Mesendoderm (in vitro differentiated cells): ENCODE results near the gene ARHGEF9.
A peak's percentile ranks its signal among the peaks of the same experiment; 100 is the strongest.

Experiments used
- DNase-seq: peaks from one replicate; pipeline ENCODE4 v3.0.0; 2013
- H2AK5ac ChIP-seq: 2 replicates; pipeline ENCODE4 v1.6.1; 2013; ENCODE audit warnings: low read length, inconsistent platforms
- H2BK120ac ChIP-seq: 2 replicates; pipeline ENCODE4 v1.6.1; 2013; ENCODE audit warnings: low read depth, mild to moderate bottlenecking, low read length, moderate library complexity, mixed read lengths
- H2BK15ac ChIP-seq: replicated peaks from 2 replicates; pipeline ENCODE4 v1.6.1; 2013; ENCODE audit warnings: low read depth, mild to moderate bottlenecking, moderate library complexity
- H2BK5ac ChIP-seq: 2 replicates; pipeline ENCODE4 v1.6.1; 2013; ENCODE audit warnings: low read length, inconsistent platforms
- H3K18ac ChIP-seq: 2 replicates; pipeline ENCODE4 v1.6.1; 2013; ENCODE audit warnings: mild to moderate bottlenecking, low read length, mixed read lengths
- H3K23ac ChIP-seq: one replicate; pipeline ENCODE4 v1.6.1; 2013; ENCODE audit warnings: low read length
- H3K27ac ChIP-seq: 2 replicates; pipeline ENCODE4 v1.5.1; 2013; ENCODE audit warnings: low read depth, mild to moderate bottlenecking, inconsistent platforms, low read length, moderate library complexity
- H3K27me3 ChIP-seq: 2 replicates; pipeline ENCODE4 v1.6.1; 2013; ENCODE audit warnings: low read length, control low read depth, mild to moderate bottlenecking, inconsistent platforms; ENCODE audit not compliant: insufficient read depth, poor library complexity
- H3K36me3 ChIP-seq: 2 replicates; pipeline ENCODE4 v1.6.1; 2013; ENCODE audit warnings: low read length, inconsistent platforms; ENCODE audit not compliant: control insufficient read depth, insufficient read depth
- H3K4ac ChIP-seq: one replicate; pipeline ENCODE4 v1.6.1; 2013; ENCODE audit warnings: low read depth, mild to moderate bottlenecking, low read length, moderate library complexity
- H3K4me1 ChIP-seq: 2 replicates; pipeline ENCODE4 v1.6.1; 2013; ENCODE audit warnings: low read depth, low read length, inconsistent platforms; ENCODE audit not compliant: control insufficient read depth
- H3K4me2 ChIP-seq: 2 replicates; pipeline ENCODE4 v1.6.1; 2013; ENCODE audit warnings: low read length
- H3K4me3 ChIP-seq: 2 replicates; pipeline ENCODE4 v1.5.1; 2013; ENCODE audit warnings: mild to moderate bottlenecking, low read length
- H3K56ac ChIP-seq: one replicate; pipeline ENCODE4 v1.6.1; 2013; ENCODE audit warnings: low read length
- H3K79me1 ChIP-seq: 2 replicates; pipeline ENCODE4 v1.6.1; 2013; ENCODE audit warnings: low read length, inconsistent platforms
- H3K79me2 ChIP-seq: 2 replicates; pipeline ENCODE4 v1.6.1; 2013; ENCODE audit warnings: mild to moderate bottlenecking, low read length; ENCODE audit not compliant: control insufficient read depth, insufficient read depth
- H3K9ac ChIP-seq: 2 replicates; pipeline ENCODE4 v1.6.1; 2013; ENCODE audit warnings: low read length, inconsistent platforms
- H4K5ac ChIP-seq: one replicate; pipeline ENCODE4 v1.6.1; 2013; ENCODE audit warnings: low read length
- H4K8ac ChIP-seq: one replicate; pipeline ENCODE4 v1.6.1; 2013; ENCODE audit warnings: low read depth, mild to moderate bottlenecking, control low read depth, low read length, moderate library complexity
- WGBS: extraction: QIAGEN DNeasy Blood & Tissue Kit; methylation state at CpG from one replicate; pipeline ENCODE4 v1.1.7; 2013; ENCODE audit warnings: low lambda C conversion rate, missing lambda C conversion rate; ENCODE audit not compliant: insufficient coverage; ENCODE audit errors: extremely low coverage; 5-methylcytosine and 5-hydroxymethylcytosine counted together

The ARHGEF9 gene

DNA sequence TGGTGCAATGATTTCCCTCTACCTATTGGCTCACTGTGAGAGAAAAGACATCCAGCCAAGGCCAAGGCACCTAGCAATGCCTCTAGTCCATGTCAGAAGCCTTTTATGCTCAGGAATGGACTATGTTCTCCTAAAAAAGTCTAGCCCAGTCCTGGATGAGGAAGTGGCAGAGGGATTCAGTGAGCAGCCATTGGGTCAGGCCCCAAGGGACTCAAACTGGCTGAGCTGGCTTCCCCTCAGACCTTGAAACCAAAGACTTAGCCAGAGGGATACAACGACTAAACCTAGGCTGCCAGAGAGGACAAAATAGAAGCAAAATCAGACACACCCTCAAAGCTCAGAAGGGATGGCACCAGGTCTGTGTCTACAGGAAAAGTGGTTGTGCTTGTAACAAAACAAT, 49.1 kb downstream of the ARHGEF9 start:
- no peaks in the 10 kb centered on the region for H3K27me3 ChIP-seq
- H3K9ac ChIP-seq = no peak overlapping the region
- H2BK5ac ChIP-seq = no peak overlapping the region
- H3K56ac ChIP-seq = no peak overlapping the region
- no peaks in the 10 kb centered on the region for H3K4me1 ChIP-seq
- H3K27ac ChIP-seq = no peak overlapping the region
- no peak overlapping the region for H4K8ac ChIP-seq
- no peaks in the 10 kb centered on the region for H3K36me3 ChIP-seq
- H3K4me2 ChIP-seq = no peak overlapping the region
- no peak overlapping the region for H3K23ac ChIP-seq
- no peak overlapping the region for H3K4ac ChIP-seq
- no peak overlapping the region for H2BK120ac ChIP-seq
- H3K79me1 ChIP-seq = no peaks in the 10 kb centered on the region
- WGBS = no CpG with 5 or more reads among the region's 1 CpG
- no peak overlapping the region for H2BK15ac ChIP-seq
- no peak for DNase-seq
- no peaks in the 10 kb centered on the region for H3K79me2 ChIP-seq
- no peak overlapping the region for H4K5ac ChIP-seq
- H2AK5ac ChIP-seq = no peak overlapping the region
- H3K18ac ChIP-seq = no peak overlapping the region
- H3K4me3 ChIP-seq = no peak overlapping the region

DNA sequence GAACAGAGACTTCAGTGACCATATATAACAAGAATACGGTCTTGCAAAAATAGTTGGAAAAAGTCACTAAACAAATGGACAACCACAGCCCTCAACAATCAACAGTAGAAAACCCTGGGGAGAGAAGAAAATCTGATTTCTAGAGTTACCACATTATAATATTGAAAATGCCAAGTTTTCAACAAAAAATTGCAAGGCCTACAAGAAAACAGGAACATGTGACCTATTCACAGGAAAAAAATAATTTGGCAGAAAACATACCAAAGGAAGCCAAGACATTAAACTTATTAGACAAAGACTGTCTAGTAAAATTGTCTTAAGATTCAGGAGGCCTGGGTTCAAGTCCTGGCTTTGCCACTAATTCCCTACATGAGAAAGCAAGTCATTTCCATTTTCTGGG, 64.7 kb downstream of the ARHGEF9 start:
- H2AK5ac ChIP-seq = no peak overlapping the region
- H2BK5ac ChIP-seq = no peak overlapping the region
- H3K27me3 ChIP-seq = no peaks in the 10 kb centered on the region
- no peaks in the 10 kb centered on the region for H3K36me3 ChIP-seq
- no peaks in the 10 kb centered on the region for H3K79me2 ChIP-seq
- no peak overlapping the region for H3K4me3 ChIP-seq
- H3K4ac ChIP-seq = no peak overlapping the region
- H3K4me1 ChIP-seq = no peaks in the 10 kb centered on the region
- no peak overlapping the region for H3K18ac ChIP-seq
- H3K56ac ChIP-seq = no peak overlapping the region
- no peak overlapping the region for H2BK15ac ChIP-seq
- no peak overlapping the region for H3K4me2 ChIP-seq
- no peak overlapping the region for H3K9ac ChIP-seq
- DNase-seq = no peak
- no peak overlapping the region for H4K5ac ChIP-seq
- no CpG with 5 or more reads among the region's 1 CpG for WGBS
- H3K23ac ChIP-seq = no peak overlapping the region
- no peaks in the 10 kb centered on the region for H3K79me1 ChIP-seq
- no peak overlapping the region for H3K27ac ChIP-seq
- H2BK120ac ChIP-seq = no peak overlapping the region
- H4K8ac ChIP-seq = no peak overlapping the region

DNA sequence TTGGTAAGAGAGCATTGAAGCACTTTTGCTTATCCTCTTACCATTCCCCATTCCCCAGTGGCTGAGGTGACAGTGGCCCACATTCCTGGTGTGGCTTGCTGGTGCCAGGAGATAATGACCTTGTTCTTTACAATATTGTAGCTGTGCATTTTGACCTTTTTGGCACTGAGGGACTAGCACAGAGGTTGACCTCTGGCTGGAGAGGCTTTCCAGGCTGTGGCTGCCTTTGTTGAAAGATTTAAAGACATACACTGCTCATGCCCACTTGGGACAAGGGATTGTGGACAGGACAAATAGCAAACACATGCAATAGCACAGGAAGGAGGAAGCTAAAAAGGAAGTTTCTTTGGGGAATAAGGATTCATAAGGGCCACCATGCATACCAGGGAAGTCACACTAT, 65.4 kb downstream of the ARHGEF9 start:
- DNase-seq = no peak
- Histone ChIP-seq H4K5ac (no peak overlapping the region), H3K79me1 (no peaks in the 10 kb centered on the region), H4K8ac (no peak overlapping the region), H2BK120ac (no peak overlapping the region), H3K56ac (no peak overlapping the region), H3K36me3 (no peaks in the 10 kb centered on the region), H3K27me3 (no peaks in the 10 kb centered on the region), H3K23ac (no peak overlapping the region), H2AK5ac (no peak overlapping the region), H3K4ac (no peak overlapping the region), H3K9ac (no peak overlapping the region), H3K4me2 (no peak overlapping the region), H3K79me2 (no peaks in the 10 kb centered on the region), H2BK5ac (no peak overlapping the region), H2BK15ac (no peak overlapping the region), H3K18ac (no peak overlapping the region), H3K27ac (no peak overlapping the region), H3K4me3 (no peak overlapping the region), H3K4me1 (no peaks in the 10 kb centered on the region)

DNA sequence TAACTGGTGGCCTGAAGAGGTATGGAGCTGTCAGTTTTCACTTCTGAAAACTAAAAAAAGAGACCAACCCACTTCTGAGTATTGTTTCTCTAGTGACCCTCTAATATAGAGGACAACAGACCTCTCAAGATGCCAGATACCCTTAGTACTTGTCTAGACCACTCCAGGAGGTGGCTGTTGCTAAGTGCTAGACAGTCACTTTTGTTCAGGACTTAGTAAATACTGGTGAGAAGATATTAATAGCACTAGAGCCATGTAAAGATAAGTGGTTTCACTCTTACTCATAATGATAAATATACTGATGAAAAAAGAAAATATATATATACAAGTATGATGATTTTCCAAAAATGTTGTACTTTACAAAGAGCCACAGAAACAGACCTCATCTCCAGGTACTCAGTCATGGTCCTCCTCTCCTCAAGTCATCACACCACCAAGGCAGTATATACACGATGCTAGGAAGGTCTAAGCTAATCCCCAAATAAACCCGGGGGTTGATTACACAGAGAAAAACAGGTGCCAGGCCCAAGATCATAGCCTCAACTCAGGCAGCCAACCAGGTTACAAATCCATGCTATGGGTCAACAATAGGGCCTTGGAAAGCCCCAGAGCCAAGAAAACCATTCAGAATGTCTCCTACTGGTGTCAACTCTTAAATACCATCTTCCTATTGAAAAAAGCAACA, 66.9 kb downstream of the ARHGEF9 start:
- no CpG with 5 or more reads among the region's 2 CpGs for WGBS
- H3K36me3 ChIP-seq = no peaks in the 10 kb centered on the region

DNA sequence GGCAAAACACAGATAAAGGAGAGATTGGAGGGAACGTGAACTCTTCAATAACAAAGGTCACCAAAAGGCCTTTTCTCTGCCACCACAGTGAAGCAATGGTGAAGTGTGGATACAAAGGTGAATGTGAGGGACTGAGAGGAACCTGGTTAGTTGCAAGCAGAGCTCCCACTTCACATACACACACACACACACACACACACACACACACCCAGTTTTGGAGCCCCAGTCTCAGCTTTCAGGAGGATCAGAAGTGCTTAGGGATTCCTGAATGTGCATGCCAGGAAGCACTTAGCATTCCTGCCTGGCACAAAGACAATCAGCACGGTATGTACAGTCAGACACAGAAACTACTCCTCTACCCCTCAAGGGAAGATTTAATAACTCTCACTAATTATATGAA, 71.5 kb downstream of the ARHGEF9 start:
- H3K18ac ChIP-seq = no peak overlapping the region
- no peak overlapping the region for H3K4me2 ChIP-seq
- no peak overlapping the region for H2AK5ac ChIP-seq
- no peaks in the 10 kb centered on the region for H3K36me3 ChIP-seq
- WGBS = no CpG with 5 or more reads among the region's 2 CpGs
- no peak overlapping the region for H3K9ac ChIP-seq
- no peak overlapping the region for H3K23ac ChIP-seq
- no peak overlapping the region for H4K5ac ChIP-seq
- H3K79me1 ChIP-seq = no peaks in the 10 kb centered on the region
- H3K27me3 ChIP-seq = no peaks in the 10 kb centered on the region
- no peak overlapping the region for H4K8ac ChIP-seq
- H3K4me1 ChIP-seq = no peaks in the 10 kb centered on the region
- H2BK5ac ChIP-seq = no peak overlapping the region
- H3K27ac ChIP-seq = no peak overlapping the region
- no peak overlapping the region for H3K56ac ChIP-seq
- no peak overlapping the region for H3K4ac ChIP-seq
- H2BK120ac ChIP-seq = no peak overlapping the region
- H3K4me3 ChIP-seq = no peak overlapping the region
- peak; percentile 30 for DNase-seq
- no peaks in the 10 kb centered on the region for H3K79me2 ChIP-seq
- no peak overlapping the region for H2BK15ac ChIP-seq

More for the DNA sequence above, 66.9 kb downstream of the ARHGEF9 start:
- no peak overlapping the region for H3K18ac ChIP-seq
- H3K79me1 ChIP-seq = no peaks in the 10 kb centered on the region
- no peaks in the 10 kb centered on the region for H3K4me1 ChIP-seq
- no peak overlapping the region for H3K9ac ChIP-seq
- no peak for DNase-seq
- H2AK5ac ChIP-seq = no peak overlapping the region
- H4K5ac ChIP-seq = no peak overlapping the region
- no peak overlapping the region for H3K56ac ChIP-seq
- no peak overlapping the region for H3K27ac ChIP-seq
- H3K4me2 ChIP-seq = no peak overlapping the region
- no peak overlapping the region for H2BK120ac ChIP-seq
- no peak overlapping the region for H3K23ac ChIP-seq
- H2BK5ac ChIP-seq = no peak overlapping the region
- H3K27me3 ChIP-seq = no peaks in the 10 kb centered on the region
- H3K79me2 ChIP-seq = no peaks in the 10 kb centered on the region
- H3K4me3 ChIP-seq = no peak overlapping the region
- no peak overlapping the region for H3K4ac ChIP-seq
- H2BK15ac ChIP-seq = no peak overlapping the region
- H4K8ac ChIP-seq = no peak overlapping the region

DNA sequence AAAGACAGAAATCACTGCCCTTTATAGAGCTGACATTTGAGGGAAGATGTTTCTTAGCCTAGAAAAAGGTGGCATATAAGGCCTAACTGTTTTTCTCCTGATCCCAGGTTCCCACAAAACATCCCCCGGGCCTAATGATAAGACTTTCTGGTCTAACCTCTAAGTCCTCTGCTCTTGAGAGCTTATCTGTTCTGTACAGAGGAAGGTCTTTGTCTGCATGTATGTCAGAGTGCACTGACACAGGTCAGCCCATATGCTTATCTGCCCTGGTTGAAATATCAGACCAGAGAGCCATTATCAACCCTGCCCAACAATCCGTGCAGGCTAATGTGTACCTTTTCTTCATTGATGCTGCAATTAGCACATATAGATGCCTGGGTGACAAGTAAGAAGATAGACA, 76.2 kb downstream of the ARHGEF9 start:
- no peak overlapping the region for H3K4ac ChIP-seq
- H2BK15ac ChIP-seq = no peak overlapping the region
- no peaks in the 10 kb centered on the region for H3K36me3 ChIP-seq
- no peak overlapping the region for H2BK5ac ChIP-seq
- H4K5ac ChIP-seq = no peak overlapping the region
- no peak overlapping the region for H3K27ac ChIP-seq
- H3K9ac ChIP-seq = no peak overlapping the region
- no peak overlapping the region for H2AK5ac ChIP-seq
- no CpG with 5 or more reads among the region's 2 CpGs for WGBS
- no peaks in the 10 kb centered on the region for H3K27me3 ChIP-seq
- no peak overlapping the region for H3K23ac ChIP-seq
- H3K4me3 ChIP-seq = no peak overlapping the region
- no peak overlapping the region for H3K4me2 ChIP-seq
- no peak for DNase-seq
- H3K4me1 ChIP-seq = no peaks in the 10 kb centered on the region
- no peak overlapping the region for H2BK120ac ChIP-seq
- H3K56ac ChIP-seq = no peak overlapping the region
- no peaks in the 10 kb centered on the region for H3K79me1 ChIP-seq
- H4K8ac ChIP-seq = no peak overlapping the region
- H3K79me2 ChIP-seq = no peaks in the 10 kb centered on the region
- no peak overlapping the region for H3K18ac ChIP-seq
